Upper lobe of left lung (tissue), 6 donors: ENCODE data around the gene ANXA9. TPM values are rescaled to one million over a fixed set of nuclear protein-coding genes. Genes with fewer than 3 reads are reported as not detected.

Experiments used
- ATAC-seq, 2 donors: fragments of 200-7000 bp; cut with Tn5 transposase; one replicate each; pipeline ENCODE4 v1.9.1; 2022; ENCODE audit warnings: mild to moderate bottlenecking in 2 of 2, moderate library complexity in 2 of 2; ENCODE audit not compliant: low FRiP score in 2 of 2
- DNase-seq, 2 donors: peaks; one replicate each; pipeline ENCODE4 v3.0.0-alpha.2; 2019 to 2020
- H3K27ac ChIP-seq, 4 donors: fragments of 200-600 bp; sonication (generic); one replicate each; pipeline ENCODE4 v1.5.1; 2016 to 2019
- H3K27me3 ChIP-seq, 4 donors: fragments of 200-600 bp; sonication (generic); one replicate each; pipeline ENCODE4 v1.5.1; 2017 to 2019
- H3K36me3 ChIP-seq, 4 donors: fragments of 200-600 bp; sonication (generic); one replicate each; pipeline ENCODE4 v1.5.1; 2016 to 2019
- H3K4me1 ChIP-seq, 4 donors: fragments of 200-600 bp; sonication (generic); one replicate each; pipeline ENCODE4 v1.5.1; 2018 to 2019
- H3K4me3 ChIP-seq, 4 donors: fragments of 200-600 bp; sonication (generic); one replicate each; pipeline ENCODE4 v1.5.1; 2017 to 2019; ENCODE audit warnings: mild to moderate bottlenecking in 2 of 4, moderate library complexity in 1 of 4
- H3K9me3 ChIP-seq, 4 donors: fragments of 200-600 bp; sonication (generic); one replicate each; pipeline ENCODE4 v1.5.1; 2018 to 2019
- CTCF ChIP-seq, 6 experiments: fragments of 450-650 bp in 4 of 6; fragments of 200-600 bp in 2 of 6; sonication (generic) in 2 of 6; IDR thresholded peaks; one replicate each; pipeline ENCODE4 v1.5.1; 2016 to 2019; ENCODE audit warnings: antibody characterized with exemption in 6 of 6
- EP300 ChIP-seq, 4 donors: sonication (generic); formaldehyde crosslinking; IDR thresholded peaks; one replicate each; pipeline ENCODE4 v1.5.1; 2017; ENCODE audit warnings: antibody characterized with exemption in 4 of 4, control low read depth in 2 of 4
- POLR2A ChIP-seq, 4 donors: fragments of 450-650 bp; IDR thresholded peaks; one replicate each; pipeline ENCODE4 v1.5.1; 2016 to 2017; ENCODE audit warnings: antibody characterized with exemption in 4 of 4, mild to moderate bottlenecking in 2 of 4
- POLR2AphosphoS5 ChIP-seq, 2 donors: sonication (generic); formaldehyde crosslinking; IDR thresholded peaks; one replicate each; pipeline ENCODE4 v1.5.1; 2017; ENCODE audit warnings: antibody characterized with exemption in 2 of 2
- WGBS, 2 donors: methylation state at CpG; one replicate each; pipeline ENCODE4 v1.1.5; 2017 to 2018; 5-methylcytosine and 5-hydroxymethylcytosine counted together
- total RNA-seq, 6 donors: library from RNA; depleted of rRNA in 4 of 6; stranded (reverse); fragments of >200 nt in 4 of 6; gene quantifications; one replicate each; pipeline versions ENCODE4 v1.1.0 to v1.2.1, GENCODE V29; 2016 to 2021
- donor health status: DM: no; HTN: no; CAD: no; lungs with moderate emphysema.
- donor health status: DM: no; HTN: yes; CAD: no; lungs with severe emphysema.

ANXA9 gene
- total RNA-seq, 6 donors from 2014 or later: 0.67 to 5.2 (median 1.2) TPM; not detected in 1

GRCh38 chr1:151009206-151009587, 27.1 kb downstream of the ANXA9 start:
- peaks cover 52 to 80% (median 70%) of the 10 kb centered on the region in 4 donors for H3K4me1 ChIP-seq
- H3K27ac ChIP-seq: peak overlapping the region; percentile 79 to 96 (median 93)
- DNase-seq (no peak), ATAC-seq (no peak)
- no peaks in the 10 kb centered on the region for H3K27me3 ChIP-seq
- WGBS, 2 donors: 47 to 60% methylated on average over 3 of the region's 3 CpGs
- H3K36me3 ChIP-seq: no peaks in the 10 kb centered on the region
- H3K4me3 ChIP-seq: peak overlapping the region; percentile 59 to 77 (median 70)
- no peak for TF ChIP-seq POLR2AphosphoS5 (IDR thresholded peaks at IDR 0.05)
- TF ChIP-seq EP300 (IDR thresholded peaks at IDR 0.05): no peak
- TF ChIP-seq CTCF (IDR thresholded peaks at IDR 0.05): no peak
- TF ChIP-seq POLR2A (IDR thresholded peaks at IDR 0.05): no peak
- H3K9me3 ChIP-seq: no peaks in the 10 kb centered on the region

GRCh38 chr1:151009674-151010345, 27.7 kb downstream of the ANXA9 start:
- Histone ChIP-seq H3K4me3 (peak overlapping the region in 1 of 4 donors; percentile 77), H3K4me1 (peaks cover 49 to 80% (median 64%) of the 10 kb centered on the region in 4 donors), H3K27me3 (no peaks in the 10 kb centered on the region), H3K9me3 (no peaks in the 10 kb centered on the region), H3K36me3 (no peaks in the 10 kb centered on the region), H3K27ac (peak overlapping the region in 3 of 4 donors; percentile 93 to 96 (median 93))
- no peak for TF ChIP-seq EP300 (IDR thresholded peaks at IDR 0.05)
- no peak for TF ChIP-seq CTCF (IDR thresholded peaks at IDR 0.05)
- TF ChIP-seq POLR2AphosphoS5 (IDR thresholded peaks at IDR 0.05): no peak
- ATAC-seq (no peak), DNase-seq (no peak)
- 97 to 98% methylated on average over 8 of the region's 8 CpGs for WGBS, 2 donors

GRCh38 chr1:151010346-151010726, 28.2 kb downstream of the ANXA9 start:
- no peaks in the 10 kb centered on the region for H3K36me3 ChIP-seq
- DNase-seq: no peak
- no peak for ATAC-seq
- H3K27me3 ChIP-seq: no peaks in the 10 kb centered on the region
- H3K9me3 ChIP-seq: no peaks in the 10 kb centered on the region
- WGBS, 2 donors: 95 to 97% methylated on average over 3 of the region's 3 CpGs
- no peak overlapping the region for H3K27ac ChIP-seq
- no peak overlapping the region for H3K4me3 ChIP-seq
- no peak for TF ChIP-seq EP300 (IDR thresholded peaks at IDR 0.05)
- no peak for TF ChIP-seq POLR2A (IDR thresholded peaks at IDR 0.05)
- TF ChIP-seq CTCF (IDR thresholded peaks at IDR 0.05): no peak
- no peak for TF ChIP-seq POLR2AphosphoS5 (IDR thresholded peaks at IDR 0.05)
- H3K4me1 ChIP-seq: peaks cover 44 to 74% (median 58%) of the 10 kb centered on the region in 4 donors

GRCh38 chr1:151011154-151011850, 29.2 kb downstream of the ANXA9 start:
- DNase-seq (no peak), ATAC-seq (no peak)
- peak overlapping the region in 2 of 4 donors; percentile 57 to 65 for H3K27ac ChIP-seq
- H3K4me1 ChIP-seq: peaks cover 44 to 71% (median 54%) of the 10 kb centered on the region in 4 donors
- no peaks in the 10 kb centered on the region for H3K27me3 ChIP-seq
- TF ChIP-seq POLR2AphosphoS5 (IDR thresholded peaks at IDR 0.05) (no peak), EP300 (IDR thresholded peaks at IDR 0.05) (no peak), CTCF (IDR thresholded peaks at IDR 0.05) (no peak), POLR2A (IDR thresholded peaks at IDR 0.05) (no peak)
- no peaks in the 10 kb centered on the region for H3K9me3 ChIP-seq
- H3K4me3 ChIP-seq: no peak overlapping the region
- H3K36me3 ChIP-seq: no peaks in the 10 kb centered on the region
- WGBS, 2 donors: 50 to 59% methylated on average over 4 of the region's 4 CpGs
